COLO668 (cell line): ENCODE measurements around the gene CERS2.
"Not testable (repeated sequence)": the region's sequence is repeated elsewhere in the genome, so short reads cannot be mapped to it uniquely, and the experiment has no call there.

Experiments
- DNase-seq: peaks from one replicate; lab custom pipeline; 2025; ENCODE audit not compliant: unreplicated experiment; lab: John Stamatoyannopoulos, UW

CERS2 gene

DNA sequence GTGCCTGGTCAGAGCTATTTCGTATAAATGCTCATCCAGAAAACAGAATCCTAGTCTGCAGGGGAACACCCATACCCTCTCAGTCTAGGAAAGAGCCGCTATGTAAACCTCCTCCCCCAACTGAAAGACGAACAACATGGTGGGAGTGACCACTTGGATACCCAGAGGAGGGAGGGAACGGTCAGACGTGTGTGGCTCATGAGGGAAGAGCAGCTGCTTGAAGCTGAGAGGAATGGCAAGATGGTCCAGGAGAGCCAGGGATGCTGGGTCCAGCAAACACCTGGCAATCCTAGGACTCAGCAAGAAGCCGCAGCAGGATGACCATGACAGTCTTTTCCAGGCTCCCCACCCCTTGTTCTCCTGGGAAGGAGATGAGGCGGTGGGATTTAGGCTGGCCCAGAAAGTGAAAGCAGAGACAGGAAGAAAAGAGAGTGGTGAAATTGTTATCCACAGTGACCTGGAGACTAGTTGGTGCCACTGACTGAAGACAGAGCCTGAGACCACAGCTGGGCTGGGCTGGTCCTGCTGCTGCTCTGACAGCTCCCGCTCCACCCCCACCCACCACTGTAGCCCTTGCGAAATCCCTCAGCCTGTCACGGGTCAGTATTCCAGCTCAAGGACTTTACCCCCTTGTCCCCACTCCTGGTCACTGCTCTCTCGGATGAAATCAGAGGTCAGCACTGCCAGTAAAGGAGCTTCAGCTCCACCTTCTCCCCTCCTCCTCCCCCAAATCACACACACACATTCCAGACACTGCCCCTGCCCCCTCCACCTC lies 3.6 kb downstream of the CERS2 start:
- DNase-seq, result no peak

DNA sequence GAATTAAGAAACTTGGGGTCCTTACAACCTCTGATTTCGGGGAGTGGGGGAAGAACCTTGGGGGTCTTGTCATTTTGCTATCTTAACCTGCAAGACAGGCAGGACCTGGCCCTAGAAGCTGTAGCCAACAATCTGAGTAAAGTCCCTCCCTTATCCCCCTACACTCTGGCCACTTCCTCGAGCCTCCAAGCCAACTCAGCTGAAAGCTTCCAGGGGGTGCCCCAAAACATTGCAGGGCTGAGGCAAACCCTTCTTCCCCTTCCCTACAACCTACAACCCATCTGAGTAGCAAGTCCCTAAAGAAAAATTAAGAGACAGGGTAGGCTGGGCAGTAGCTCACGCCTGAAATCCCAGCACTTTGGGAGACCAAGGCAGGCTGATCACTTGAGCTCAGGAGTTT lies 5.0 kb downstream of the CERS2 start:
- DNase-seq, result no peak

- no peak for DNase-seq
These were observed 6.1 kb downstream of the CERS2 start for GRCh38 chr1:150968491-150968890.

DNA sequence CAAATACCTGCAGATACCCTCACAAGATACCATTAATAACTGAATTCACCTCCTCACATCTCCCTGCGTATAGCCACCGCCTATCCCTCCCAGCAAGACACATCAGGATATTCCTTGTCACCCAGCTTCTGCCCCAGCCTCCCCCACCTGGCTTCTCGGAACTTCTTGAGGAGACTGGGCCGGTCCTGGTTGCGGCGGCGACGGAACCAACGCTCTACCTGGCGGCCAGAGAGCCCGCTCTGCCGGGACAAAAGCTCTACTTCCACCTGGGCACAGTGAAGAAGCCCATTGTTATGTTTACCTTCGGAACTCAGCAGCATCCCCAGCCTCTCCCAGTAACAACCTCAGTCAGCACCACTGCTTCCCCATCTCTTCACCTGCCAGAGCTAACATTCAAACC lies 6.7 kb downstream of the CERS2 start:
- no peak for DNase-seq

DNA sequence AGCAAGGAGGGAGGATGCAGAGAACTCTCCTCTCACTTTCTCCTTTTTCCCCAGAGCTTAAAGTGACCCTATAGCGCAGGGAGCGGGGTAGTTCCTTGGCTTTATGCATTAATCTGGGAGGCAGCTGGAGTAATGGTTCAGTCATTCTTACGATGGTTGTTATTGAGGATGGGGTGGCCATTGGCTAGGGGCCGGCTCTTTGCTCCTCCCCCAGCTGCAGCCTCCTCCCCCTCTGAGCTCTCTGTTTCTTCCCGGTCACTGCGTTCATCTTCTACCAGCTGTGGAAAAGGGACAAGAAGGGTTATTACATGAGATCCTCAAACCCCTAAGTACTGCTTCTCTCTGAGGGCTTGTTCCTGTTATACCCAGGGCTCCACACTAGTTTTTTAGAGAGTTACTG lies 8.6 kb downstream of the CERS2 start:
- no peak for DNase-seq

- no peak for DNase-seq
These were observed 9.0 kb downstream of the CERS2 start for GRCh38 chr1:150965605-150966004.

GRCh38 chr1:150964164-150964489 lies 10.5 kb downstream of the CERS2 start:
- no peak for DNase-seq

GRCh38 chr1:150963321-150964163 lies 11.1 kb downstream of the CERS2 start:
- DNase-seq, result no peak

GRCh38 chr1:150961756-150962155 lies 12.9 kb downstream of the CERS2 start:
- DNase-seq, result no peak

DNA sequence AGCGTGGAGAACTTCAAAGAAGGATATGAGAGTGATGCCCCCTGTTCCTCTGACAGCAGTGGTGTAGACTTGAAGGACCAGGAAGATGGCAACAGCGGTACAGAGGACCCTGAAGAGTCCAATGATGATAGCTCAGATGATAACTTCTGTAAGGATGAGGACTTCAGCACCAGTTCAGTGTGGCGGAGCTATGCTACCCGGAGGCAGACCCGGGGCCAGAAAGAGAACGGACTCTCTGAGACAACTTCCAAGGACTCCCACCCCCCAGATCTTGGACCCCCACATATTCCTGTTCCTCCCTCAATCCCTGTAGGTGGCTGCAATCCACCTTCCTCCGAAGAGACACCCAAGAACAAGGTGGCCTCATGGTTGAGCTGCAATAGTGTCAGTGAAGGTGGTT lies 14.0 kb downstream of the CERS2 start:
- no peak for DNase-seq

- no peak for DNase-seq
These were observed 17.0 kb downstream of the CERS2 start for GRCh38 chr1:150957666-150958065.

GRCh38 chr1:150955280-150955679 lies 19.4 kb downstream of the CERS2 start:
- no peak for DNase-seq

- DNase-seq, result no peak
These were observed 19.9 kb downstream of the CERS2 start for GRCh38 chr1:150954708-150955107.

- DNase-seq, result no peak
These were observed 29.8 kb downstream of the CERS2 start for GRCh38 chr1:150944856-150945255.

DNA sequence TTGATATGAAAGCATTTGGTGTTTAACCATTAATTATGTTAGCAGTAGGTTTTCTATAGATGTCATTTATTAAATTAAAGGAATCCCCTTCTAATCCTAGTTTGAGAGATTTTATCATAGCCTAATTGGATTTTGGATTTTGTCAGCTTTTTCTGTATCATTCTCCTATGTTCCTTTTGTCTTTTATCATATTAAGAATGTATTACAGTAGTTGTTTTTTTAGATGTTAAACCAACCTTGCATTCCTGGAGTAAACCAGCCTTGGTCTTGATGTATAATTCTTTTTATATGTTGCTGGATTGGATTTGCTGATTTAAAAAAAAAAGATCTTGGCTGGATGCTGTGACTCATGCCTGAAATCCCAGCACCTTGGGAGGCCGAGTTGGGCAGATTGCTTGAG lies 42.9 kb downstream of the CERS2 start:
- DNase-seq, result no peak

GRCh38 chr1:150928775-150929174 lies 45.9 kb downstream of the CERS2 start:
- not testable (repeated sequence) for DNase-seq

DNA sequence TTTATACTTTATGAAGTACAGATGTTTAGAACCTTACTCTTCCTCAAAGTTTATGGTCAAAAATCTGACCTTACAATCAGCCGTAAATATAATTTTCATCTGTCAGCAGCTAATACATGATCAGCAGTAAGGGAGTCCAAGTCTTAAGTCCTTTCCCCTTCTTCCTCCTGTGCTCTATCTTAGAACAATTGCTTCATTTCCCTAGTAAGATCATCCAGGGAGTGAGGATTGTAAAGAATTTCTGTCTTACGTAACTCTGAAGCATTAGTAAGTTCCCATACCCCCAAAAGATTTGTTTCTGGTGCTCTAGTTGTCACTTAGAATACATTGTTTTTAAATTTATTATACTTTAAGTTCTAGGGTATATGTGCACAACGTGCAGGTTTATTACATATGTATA lies 46.3 kb downstream of the CERS2 start:
- DNase-seq, result no peak

GRCh38 chr1:150927624-150928023 lies 47.0 kb downstream of the CERS2 start:
- DNase-seq, result no peak

DNA sequence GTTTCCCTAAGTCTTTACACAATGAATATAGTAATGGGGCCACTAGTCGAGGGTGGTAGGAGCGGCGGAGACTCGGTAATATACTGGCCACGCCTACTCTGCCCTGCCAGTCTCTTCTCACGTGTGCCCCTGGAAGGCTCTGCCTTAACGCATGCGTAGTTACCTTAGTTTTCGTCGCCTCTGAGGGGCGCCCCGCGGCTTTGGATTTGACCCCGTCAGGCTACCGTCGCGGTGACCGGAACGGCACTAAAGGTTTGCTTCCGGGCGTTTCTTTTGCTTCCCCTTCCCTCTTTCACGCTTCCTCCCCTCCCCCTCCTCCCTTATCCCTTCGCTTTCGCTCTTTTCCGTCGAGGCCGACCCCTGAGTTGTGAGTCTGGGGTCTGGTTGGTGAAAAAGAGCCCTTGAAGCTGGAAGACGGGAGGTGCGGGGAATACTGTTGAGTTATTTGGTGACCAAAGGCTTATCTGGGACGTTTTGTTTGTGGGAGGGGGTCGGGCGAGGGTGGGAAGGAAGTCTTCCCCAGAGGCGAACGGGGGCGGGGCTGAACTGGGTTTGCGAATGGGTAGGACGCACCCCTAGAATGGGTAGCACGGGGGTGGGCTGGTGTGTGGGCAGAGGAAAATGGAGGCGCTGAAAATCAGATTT lies 48.4 kb downstream of the CERS2 start, which contains the start of gene SETDB1:
Gene SETDB1 (plus strand): TSS at position 267 of the 645 bp plus-strand sequence. CDS start 1,352 bp downstream, outside the sequence.
- peak; percentile 98 for DNase-seq

DNA sequence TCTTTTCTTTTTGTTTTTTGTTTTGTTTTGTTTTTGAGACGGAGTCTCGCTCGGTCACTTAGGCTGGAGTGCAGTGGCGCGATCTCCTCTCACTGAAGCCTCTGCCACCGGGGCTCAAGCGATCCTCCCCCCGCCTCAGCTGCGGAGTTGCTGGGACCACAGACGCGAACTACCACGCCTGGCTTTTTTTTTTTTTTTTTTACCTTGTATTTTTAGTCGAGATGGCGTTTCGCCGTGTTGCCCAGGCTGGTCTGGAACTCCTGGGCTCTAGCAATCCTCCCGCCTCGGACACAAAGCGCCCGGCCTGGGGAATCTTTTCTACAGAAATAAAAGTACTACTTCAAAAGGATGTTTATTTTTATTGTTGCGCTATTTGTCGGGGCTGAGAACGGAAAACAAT lies 49.6 kb downstream of the CERS2 start:
- DNase-seq, result no peak

DNA sequence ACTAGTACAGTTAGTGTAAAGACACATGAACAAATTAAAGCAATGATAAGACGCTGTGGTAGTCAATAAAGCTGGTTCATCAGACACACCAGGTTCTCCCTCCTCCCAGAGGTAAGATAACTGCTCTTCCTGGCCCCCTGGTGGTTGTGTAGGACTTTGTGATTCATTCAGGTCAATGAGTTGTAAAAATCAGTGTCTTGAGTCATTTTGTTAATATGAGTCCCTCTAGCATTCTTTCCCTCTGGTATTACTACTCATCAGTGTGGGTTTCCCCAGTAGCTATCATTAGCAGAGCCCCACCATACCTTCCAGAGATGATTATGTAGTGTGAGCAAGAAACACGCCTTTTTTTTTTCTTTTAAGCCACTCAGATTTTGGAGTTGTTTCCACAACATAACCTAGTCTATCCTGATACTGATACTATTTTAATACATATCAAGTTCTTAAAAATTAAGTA lies 52.1 kb downstream of the CERS2 start:
- DNase-seq, result peak; percentile 73

DNA sequence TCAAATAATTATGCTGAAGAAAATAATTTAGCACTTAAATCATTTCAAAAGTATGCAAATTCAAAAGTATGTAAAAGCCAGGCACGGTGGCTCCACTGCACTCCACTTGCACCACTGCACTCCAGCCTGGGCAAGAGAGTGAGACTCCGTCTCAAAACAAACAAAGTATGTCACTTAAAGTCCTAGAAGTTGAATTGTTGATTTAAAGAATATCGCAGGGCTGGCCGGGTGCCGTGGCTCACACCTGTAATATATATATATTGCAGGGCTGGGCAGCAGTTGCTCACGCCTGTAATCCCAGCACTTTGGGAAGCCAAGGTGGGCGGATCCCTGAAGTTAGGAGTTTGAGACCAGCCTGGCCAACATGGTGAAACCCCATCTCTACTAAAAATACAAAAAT lies 57.2 kb downstream of the CERS2 start:
- DNase-seq, result no peak
